Nephron (organoid): Measurements from ENCODE around the gene CSMD2.

ENCODE experiments used
- H3K27ac Mint-ChIP-seq, 3 experiments: 2 replicates each; pipeline ENCODE4 v1.8.0; 2020; ENCODE audit warnings: mixed read lengths in 3 of 3, mild to moderate bottlenecking in 2 of 3, moderate library complexity in 1 of 3
- H3K27me3 Mint-ChIP-seq: 2 replicates; pipeline ENCODE4 v1.8.0; 2021; ENCODE audit warnings: low read depth, mild to moderate bottlenecking, moderate library complexity, mixed read lengths
- H3K36me3 Mint-ChIP-seq: 2 replicates; pipeline ENCODE4 v1.8.0; 2020; ENCODE audit warnings: low read depth, mixed read lengths
- H3K4me1 Mint-ChIP-seq: 2 replicates; pipeline ENCODE4 v1.8.0; 2020; ENCODE audit warnings: mixed read lengths
- H3K4me3 Mint-ChIP-seq, 3 experiments: 2 replicates each; pipeline ENCODE4 v1.8.0; 2020; ENCODE audit warnings: mild to moderate bottlenecking in 3 of 3, mixed read lengths in 3 of 3, moderate library complexity in 2 of 3
- H3K9me3 Mint-ChIP-seq: 2 replicates; pipeline ENCODE4 v1.8.0; 2020; ENCODE audit warnings: mixed read lengths
- CTCF ChIP-seq, 3 experiments: fragments of 200-600 bp; sonication (generic); IDR thresholded peaks; one replicate each; pipeline ENCODE4 v1.5.0; 2021; ENCODE audit warnings: antibody characterized with exemption in 3 of 3; ENCODE audit not compliant: unreplicated experiment in 3 of 3

CSMD2 gene

GRCh38 chr1:33878392-33878791 lies 286.6 kb downstream of the CSMD2 start:
- TF ChIP-seq CTCF (IDR thresholded peaks at IDR 0.05; ENCODE audit: unreplicated experiment in 3 of 3) = no peak
- peaks cover 24% of the 10 kb centered on the region for H3K27me3 Mint-ChIP-seq
- no peaks in the 10 kb centered on the region for H3K4me1 Mint-ChIP-seq
- H3K4me3 Mint-ChIP-seq = no peak overlapping the region
- H3K9me3 Mint-ChIP-seq = peaks cover 4% of the 10 kb centered on the region
- H3K27ac Mint-ChIP-seq = no peak overlapping the region
- no peaks in the 10 kb centered on the region for H3K36me3 Mint-ChIP-seq

- peaks cover 24% of the 10 kb centered on the region for H3K27me3 Mint-ChIP-seq
- H3K36me3 Mint-ChIP-seq = no peaks in the 10 kb centered on the region
- H3K4me1 Mint-ChIP-seq = no peaks in the 10 kb centered on the region
- H3K9me3 Mint-ChIP-seq = peaks cover 8% of the 10 kb centered on the region
- H3K27ac Mint-ChIP-seq = no peak overlapping the region
- TF ChIP-seq CTCF (IDR thresholded peaks at IDR 0.05; ENCODE audit: unreplicated experiment in 3 of 3) = no peak
- H3K4me3 Mint-ChIP-seq = no peak overlapping the region
These were observed 287.9 kb downstream of the CSMD2 start for GRCh38 chr1:33876970-33877650.

GRCh38 chr1:33875862-33876261 lies 289.2 kb downstream of the CSMD2 start:
- Mint-ChIP-seq H3K9me3 (peaks cover 11% of the 10 kb centered on the region), H3K27ac (no peak overlapping the region), H3K4me1 (no peaks in the 10 kb centered on the region), H3K4me3 (no peak overlapping the region), H3K36me3 (no peaks in the 10 kb centered on the region), H3K27me3 (peaks cover 24% of the 10 kb centered on the region)
- no peak for TF ChIP-seq CTCF (IDR thresholded peaks at IDR 0.05; ENCODE audit: unreplicated experiment in 3 of 3)

- H3K4me3 Mint-ChIP-seq = no peak overlapping the region
- H3K27me3 Mint-ChIP-seq = peaks cover 24% of the 10 kb centered on the region
- H3K36me3 Mint-ChIP-seq = no peaks in the 10 kb centered on the region
- H3K9me3 Mint-ChIP-seq = peaks cover 11% of the 10 kb centered on the region
- no peak for TF ChIP-seq CTCF (IDR thresholded peaks at IDR 0.05; ENCODE audit: unreplicated experiment in 3 of 3)
- no peaks in the 10 kb centered on the region for H3K4me1 Mint-ChIP-seq
- H3K27ac Mint-ChIP-seq = no peak overlapping the region
These were observed 290.4 kb downstream of the CSMD2 start for GRCh38 chr1:33874636-33875035.

GRCh38 chr1:33872683-33873082 lies 292.3 kb downstream of the CSMD2 start:
- Mint-ChIP-seq H3K27ac (no peak overlapping the region), H3K4me3 (no peak overlapping the region), H3K27me3 (peaks cover 21% of the 10 kb centered on the region), H3K36me3 (no peaks in the 10 kb centered on the region), H3K4me1 (no peaks in the 10 kb centered on the region), H3K9me3 (peaks cover 11% of the 10 kb centered on the region)
- TF ChIP-seq CTCF (IDR thresholded peaks at IDR 0.05; ENCODE audit: unreplicated experiment in 3 of 3) = no peak

- Mint-ChIP-seq H3K4me1 (no peaks in the 10 kb centered on the region), H3K27me3 (peaks cover 17% of the 10 kb centered on the region), H3K27ac (no peak overlapping the region), H3K9me3 (peaks cover 11% of the 10 kb centered on the region), H3K36me3 (no peaks in the 10 kb centered on the region), H3K4me3 (no peak overlapping the region)
- no peak for TF ChIP-seq CTCF (IDR thresholded peaks at IDR 0.05; ENCODE audit: unreplicated experiment in 3 of 3)
These were observed 292.8 kb downstream of the CSMD2 start for GRCh38 chr1:33872275-33872674.
